Neuronal stem cell (in vitro differentiated cells): ENCODE measurements around the gene EYS.
A peak's percentile ranks its signal among the peaks of the same experiment; 100 is the strongest.

Experiments
- DNase-seq: peaks from one replicate; pipeline ENCODE4 v3.0.0-alpha.2; 2013; ENCODE audit warnings: low spot score
- H2AFZ ChIP-seq: one replicate; pipeline ENCODE4 v1.6.1; 2013; ENCODE audit warnings: mild to moderate bottlenecking, low read length, inconsistent platforms
- H2AK5ac ChIP-seq: 2 replicates; pipeline ENCODE4 v1.6.1; 2013; ENCODE audit warnings: low read depth, mild to moderate bottlenecking, inconsistent platforms, low read length, moderate library complexity, mixed read lengths
- H2BK120ac ChIP-seq: 2 replicates; pipeline ENCODE4 v1.6.1; 2013; ENCODE audit warnings: low read depth, mild to moderate bottlenecking, inconsistent platforms, low read length, moderate library complexity, mixed read lengths
- H2BK12ac ChIP-seq: one replicate; pipeline ENCODE4 v1.6.1; 2013; ENCODE audit warnings: low read length, inconsistent platforms
- H2BK15ac ChIP-seq: 2 replicates; pipeline ENCODE4 v1.6.1; 2013; ENCODE audit warnings: mild to moderate bottlenecking, low read length, inconsistent platforms, mixed read lengths
- H2BK5ac ChIP-seq: one replicate; pipeline ENCODE4 v1.6.1; 2013; ENCODE audit warnings: inconsistent platforms, mild to moderate bottlenecking, low read length, moderate library complexity
- H3K14ac ChIP-seq: one replicate; pipeline ENCODE4 v1.6.1; 2013; ENCODE audit warnings: low read length, inconsistent platforms
- H3K18ac ChIP-seq: 2 replicates; pipeline ENCODE4 v1.6.1; 2013; ENCODE audit warnings: low read length, inconsistent platforms
- H3K23ac ChIP-seq: 2 replicates; pipeline ENCODE4 v1.6.1; 2013; ENCODE audit warnings: low read depth, mild to moderate bottlenecking, mixed read lengths, low read length, inconsistent platforms; ENCODE audit not compliant: poor library complexity
- H3K27ac ChIP-seq: replicated peaks from 3 replicates; pipeline ENCODE4 v1.5.1; 2013; ENCODE audit warnings: low read length, inconsistent platforms
- H3K27me3 ChIP-seq, 3 experiments: 2 replicates each; pipeline ENCODE4 v1.6.1; 2013; ENCODE audit warnings: low read length in 3 of 3, mild to moderate bottlenecking in 2 of 3, inconsistent platforms in 1 of 3, low read depth in 1 of 3, mixed read lengths in 1 of 3, moderate library complexity in 1 of 3; ENCODE audit not compliant: control insufficient read depth in 3 of 3, insufficient read depth in 3 of 3
- H3K36me3 ChIP-seq, 2 donors: replicated peaks in 1 of 2; 2 replicates each; pipeline ENCODE4 v1.6.1; 2013; ENCODE audit warnings: low read length in 2 of 2; ENCODE audit not compliant: control insufficient read depth in 2 of 2, insufficient read depth in 2 of 2
- H3K4ac ChIP-seq: 2 replicates; pipeline ENCODE4 v1.6.1; 2013; ENCODE audit warnings: inconsistent platforms, mild to moderate bottlenecking, low read length, moderate library complexity
- H3K4me1 ChIP-seq, 2 donors: 1 replicate in 1 of 2; 2 replicates in 1 of 2; pipeline ENCODE4 v1.6.1; 2013; ENCODE audit warnings: low read length in 2 of 2, low read depth in 1 of 2; ENCODE audit not compliant: control insufficient read depth in 2 of 2, insufficient read depth in 1 of 2
- H3K4me2 ChIP-seq: one replicate; pipeline ENCODE4 v1.6.1; 2013; ENCODE audit warnings: mild to moderate bottlenecking, low read length, inconsistent platforms; ENCODE audit not compliant: insufficient read depth, poor library complexity, severe bottlenecking
- H3K4me3 ChIP-seq, 2 donors: 2 replicates each; pipeline ENCODE4 v1.5.1; 2013; ENCODE audit warnings: low read length in 2 of 2, mild to moderate bottlenecking in 2 of 2, inconsistent platforms in 1 of 2, moderate library complexity in 1 of 2
- H3K79me1 ChIP-seq: one replicate; pipeline ENCODE4 v1.6.1; 2013; ENCODE audit warnings: low read depth, mild to moderate bottlenecking, inconsistent platforms, low read length, moderate library complexity
- H3K9ac ChIP-seq: one replicate; pipeline ENCODE4 v1.6.1; 2013; ENCODE audit warnings: mild to moderate bottlenecking, low read depth, low read length, inconsistent platforms; ENCODE audit not compliant: poor library complexity
- H3K9me3 ChIP-seq, 2 donors: replicated peaks in 1 of 2; 2 replicates each; pipeline versions ENCODE3 to v1.6.1; 2013; ENCODE audit warnings: low read length in 2 of 2, mild to moderate bottlenecking in 2 of 2, inconsistent platforms in 1 of 2, low read depth in 1 of 2, mixed read lengths in 1 of 2, moderate library complexity in 1 of 2; ENCODE audit not compliant: control insufficient read depth in 2 of 2, insufficient read depth in 1 of 2
- H4K8ac ChIP-seq: one replicate; pipeline ENCODE4 v1.6.1; 2013; ENCODE audit warnings: low read depth, mild to moderate bottlenecking, inconsistent platforms, low read length, moderate library complexity
- H4K91ac ChIP-seq: one replicate; pipeline ENCODE4 v1.6.1; 2013; ENCODE audit warnings: low read length, low read depth, mild to moderate bottlenecking, inconsistent platforms; ENCODE audit not compliant: poor library complexity
- WGBS, 2 donors: extraction: QIAGEN DNeasy Blood & Tissue Kit; methylation state at CpG; one replicate each; pipeline ENCODE4 v1.1.7; 2013; ENCODE audit warnings: missing lambda C conversion rate in 2 of 2, mixed read lengths in 1 of 2; ENCODE audit not compliant: insufficient read length in 2 of 2, insufficient replicate concordance in 1 of 2; ENCODE audit errors: extremely low coverage in 2 of 2; 5-methylcytosine and 5-hydroxymethylcytosine counted together

The EYS gene

DNA sequence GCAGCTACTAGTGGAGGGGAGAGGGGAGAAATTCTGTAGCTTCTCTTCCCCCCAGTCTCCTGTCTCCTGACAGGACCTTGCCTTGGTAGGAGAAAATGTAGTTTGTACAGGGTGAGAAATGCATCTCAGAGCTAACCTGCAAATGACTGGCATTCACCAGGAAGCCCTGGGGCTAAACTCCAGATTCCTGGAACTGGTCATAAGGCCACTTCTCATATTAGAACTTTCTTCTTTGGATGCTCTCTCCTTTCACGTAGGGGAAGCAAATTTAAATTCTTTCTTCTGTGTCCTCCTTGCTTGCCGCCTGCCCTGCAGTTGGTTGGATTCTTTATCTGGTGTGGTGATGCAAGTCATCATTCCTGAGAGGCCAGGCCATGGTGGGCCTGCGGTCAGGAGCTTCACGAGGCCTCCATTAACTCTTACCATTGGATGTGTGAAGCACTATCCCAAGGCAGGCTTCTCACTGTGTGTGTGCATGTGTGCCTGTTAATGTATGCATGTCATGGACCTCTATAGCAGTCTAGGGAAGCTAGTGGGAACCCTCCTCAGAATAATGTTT, 1889.5 kb downstream of the EYS start:
- Histone ChIP-seq H4K8ac (no peak overlapping the region), H3K4me3 (no peak overlapping the region), H3K23ac (no peak overlapping the region), H3K9me3 (no peaks in the 10 kb centered on the region), H3K4ac (no peak overlapping the region), H4K91ac (no peak overlapping the region), H2BK15ac (no peak overlapping the region), H2AK5ac (no peak overlapping the region), H3K18ac (peak overlapping the region; percentile 83), H2BK120ac (no peak overlapping the region), H2BK12ac (no peak overlapping the region), H3K9ac (no peak overlapping the region), H3K27ac (no peak overlapping the region), H3K27me3 (no peaks in the 10 kb centered on the region), H2BK5ac (no peak overlapping the region), H3K4me1 (peaks cover 0 to 9% of the 10 kb centered on the region in 2 donors), H3K14ac (no peak overlapping the region), H3K4me2 (no peak overlapping the region), H3K79me1 (no peaks in the 10 kb centered on the region), H2AFZ (peak overlapping the region; percentile 42), H3K36me3 (no peaks in the 10 kb centered on the region)
- WGBS, 2 donors = no CpG with 5 or more reads among the region's 4 CpGs
- DNase-seq = no peak

DNA sequence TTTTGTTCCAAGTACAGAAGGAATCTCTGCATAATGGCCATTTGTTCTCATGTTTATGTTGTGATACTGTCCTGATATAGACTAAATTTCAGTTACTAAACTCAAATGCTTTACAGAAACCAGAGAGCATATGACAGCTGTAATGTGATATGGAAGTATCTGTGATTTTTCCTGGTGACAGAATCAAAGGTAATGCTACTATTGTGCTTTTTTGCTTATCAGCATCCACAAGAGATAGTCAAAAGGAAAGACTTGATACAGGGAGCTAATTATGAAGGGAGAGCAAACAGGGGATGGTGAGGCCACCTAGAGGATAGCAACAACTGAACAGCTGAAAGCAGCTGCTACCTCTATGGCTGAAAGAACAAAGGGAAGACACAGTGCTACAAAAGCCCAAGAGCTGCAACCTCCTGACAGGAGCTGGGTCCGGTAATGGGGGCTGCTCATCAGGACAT, 1890.0 kb downstream of the EYS start:
- Histone ChIP-seq H4K8ac (no peak overlapping the region), H3K18ac (no peak overlapping the region), H2AK5ac (no peak overlapping the region), H3K9me3 (no peaks in the 10 kb centered on the region), H2AFZ (peak overlapping the region; percentile 42), H3K4me2 (no peak overlapping the region), H3K36me3 (no peaks in the 10 kb centered on the region), H3K4me3 (no peak overlapping the region), H2BK12ac (no peak overlapping the region), H3K23ac (no peak overlapping the region), H3K14ac (no peak overlapping the region), H2BK15ac (no peak overlapping the region), H3K4me1 (peaks cover 0 to 9% of the 10 kb centered on the region in 2 donors), H2BK5ac (no peak overlapping the region), H2BK120ac (no peak overlapping the region), H3K9ac (no peak overlapping the region), H3K27ac (no peak overlapping the region), H3K79me1 (no peaks in the 10 kb centered on the region), H4K91ac (no peak overlapping the region), H3K4ac (no peak overlapping the region), H3K27me3 (no peaks in the 10 kb centered on the region)
- no CpG with 5 or more reads among the region's 1 CpG for WGBS, 2 donors
- no peak for DNase-seq

DNA sequence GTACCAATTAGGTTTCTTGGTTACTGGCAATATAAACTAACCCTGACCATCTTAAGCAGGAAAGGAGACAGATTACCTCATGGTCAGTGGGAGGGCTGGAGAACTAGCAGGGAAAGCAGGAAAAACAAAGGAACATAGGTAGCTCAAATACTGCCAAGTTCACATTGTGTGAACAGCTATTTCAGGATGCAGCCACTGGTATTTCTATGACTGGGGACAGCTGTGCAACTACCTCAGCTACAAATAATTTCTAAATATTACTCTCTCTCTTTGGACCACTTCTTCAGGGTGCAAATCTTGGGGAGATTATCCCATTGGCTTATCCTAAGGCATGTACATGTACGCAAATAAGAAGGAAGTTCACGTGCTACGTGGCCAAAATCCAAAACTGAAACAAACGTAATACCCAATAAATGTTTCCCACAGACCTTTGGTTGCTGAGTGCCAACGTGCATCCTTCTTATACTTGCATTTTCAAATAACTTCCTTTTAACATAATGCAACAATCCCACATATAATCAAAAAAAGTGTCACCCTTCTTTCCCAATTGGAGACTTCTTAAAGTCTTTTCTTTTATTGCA, 1890.5 kb downstream of the EYS start:
- no peak overlapping the region for H3K9ac ChIP-seq
- H3K14ac ChIP-seq = no peak overlapping the region
- no peaks in the 10 kb centered on the region for H3K79me1 ChIP-seq
- no peaks in the 10 kb centered on the region for H3K27me3 ChIP-seq
- no peak overlapping the region for H3K27ac ChIP-seq
- H2BK12ac ChIP-seq = no peak overlapping the region
- H3K4me1 ChIP-seq = peaks cover 0 to 6% of the 10 kb centered on the region in 2 donors
- H2BK5ac ChIP-seq = no peak overlapping the region
- no peak overlapping the region for H4K91ac ChIP-seq
- H3K4me2 ChIP-seq = no peak overlapping the region
- WGBS, 2 donors = no CpG with 5 or more reads among the region's 5 CpGs
- no peak overlapping the region for H3K18ac ChIP-seq
- no peak overlapping the region for H3K4me3 ChIP-seq
- H3K36me3 ChIP-seq = no peaks in the 10 kb centered on the region
- no peaks in the 10 kb centered on the region for H3K9me3 ChIP-seq
- no peak overlapping the region for H2BK15ac ChIP-seq
- no peak overlapping the region for H2AK5ac ChIP-seq
- H4K8ac ChIP-seq = no peak overlapping the region
- no peak overlapping the region for H3K23ac ChIP-seq
- no peak overlapping the region for H2BK120ac ChIP-seq
- no peak for DNase-seq
- no peak overlapping the region for H2AFZ ChIP-seq
- H3K4ac ChIP-seq = no peak overlapping the region

DNA sequence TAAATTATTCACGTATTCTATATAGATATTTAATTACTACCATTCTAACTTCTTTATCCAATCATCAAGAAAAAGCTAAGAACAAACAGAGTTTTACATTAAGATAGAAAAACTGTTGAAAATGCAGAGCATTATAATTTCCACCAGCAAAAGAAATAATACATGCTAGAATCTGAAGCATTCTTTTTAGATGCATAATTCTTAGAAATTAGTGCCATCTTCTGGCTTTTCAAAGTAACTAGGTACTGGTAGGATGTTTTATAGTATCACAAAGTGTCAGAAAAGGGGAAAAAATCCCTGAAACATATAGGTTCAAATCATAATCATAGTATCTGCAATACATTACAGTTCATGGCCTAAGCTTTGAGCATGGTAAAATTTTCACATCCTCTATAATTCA, 1892.6 kb downstream of the EYS start:
- Histone ChIP-seq H3K27me3 (no peaks in the 10 kb centered on the region), H2BK5ac (no peak overlapping the region), H3K36me3 (no peaks in the 10 kb centered on the region), H3K4me1 (peaks cover 0 to 4% of the 10 kb centered on the region in 2 donors), H3K18ac (no peak overlapping the region), H3K23ac (no peak overlapping the region), H4K91ac (no peak overlapping the region), H2AK5ac (no peak overlapping the region), H2AFZ (no peak overlapping the region), H3K9me3 (no peaks in the 10 kb centered on the region), H3K9ac (no peak overlapping the region), H3K14ac (no peak overlapping the region), H2BK12ac (no peak overlapping the region), H3K4me3 (no peak overlapping the region), H3K79me1 (no peaks in the 10 kb centered on the region), H3K4ac (no peak overlapping the region), H3K27ac (no peak overlapping the region), H4K8ac (no peak overlapping the region), H2BK120ac (no peak overlapping the region), H2BK15ac (no peak overlapping the region), H3K4me2 (no peak overlapping the region)
- no peak for DNase-seq
- WGBS, 2 donors = no CpG with 5 or more reads among the region's 1 CpG
